ENCODE results near the gene RPS6KL1. TPM values are rescaled to one million over a fixed set of nuclear protein-coding genes. Genes with fewer than 3 reads are reported as not detected.

Gene RPS6KL1
- total and polyA plus RNA-seq, 2 experiments from 2014 or later = 0.23 to 1.4 TPM

- 69 to 72% methylated on average over 17 of the region's 17 CpGs for WGBS, 2 experiments (ENCODE audit: low coverage in 1 of 2, low lambda C conversion rate in 2 of 2, missing lambda C conversion rate in 2 of 2)
- Histone ChIP-seq H3K27ac (no peak overlapping the region), H3K27me3 (replicated peaks; ENCODE audit: insufficient read depth) (no peaks in the 10 kb centered on the region), H3K9me2 (ENCODE audit: insufficient read depth) (no peaks in the 10 kb centered on the region), H3K4me2 (ENCODE audit: unreplicated experiment) (no peak overlapping the region), H3K4me3 (no peak overlapping the region), H3K9ac (no peak overlapping the region), H3K36me3 (ENCODE audit: low read depth) (no peaks in the 10 kb centered on the region), H3K9me3 (ENCODE audit: low read depth) (no peaks in the 10 kb centered on the region), H2AFZ (no peak overlapping the region), H3F3A (ENCODE audit: insufficient read depth) (peaks cover 13% of the 10 kb centered on the region), H3K4me1 (ENCODE audit: insufficient read depth) (peaks cover 17% of the 10 kb centered on the region), H4K20me1 (ENCODE audit: insufficient read depth) (no peaks in the 10 kb centered on the region), H3K79me2 (ENCODE audit: insufficient read depth) (no peaks in the 10 kb centered on the region)
- DNase-seq = peak; percentile 46
- in situ Hi-C loops (cut with MboI) = loop anchor here (25.0 kb wide), 1 partner anchor 342 kb away; the partner anchor contains the start of gene FOS
- TF ChIP-seq EZH2 (IDR thresholded peaks at IDR 0.05; ENCODE audit: insufficient read depth, poor library complexity, severe bottlenecking) (no peak), EZH2phosphoT487 (IDR thresholded peaks at IDR 0.05; ENCODE audit: insufficient read depth, low read depth) (no peak)
These were observed 22.3 kb upstream of the RPS6KL1 start for GRCh38 chr14:74945261-74945851.

- WGBS, 2 experiments (ENCODE audit: low coverage in 1 of 2, low lambda C conversion rate in 2 of 2, missing lambda C conversion rate in 2 of 2) = 83% methylated on average over 10 to 11 of the region's 11 CpGs
- Histone ChIP-seq H3F3A (ENCODE audit: insufficient read depth) (peaks cover 29% of the 10 kb centered on the region), H4K20me1 (ENCODE audit: insufficient read depth) (no peaks in the 10 kb centered on the region), H3K4me1 (ENCODE audit: insufficient read depth) (peaks cover 32% of the 10 kb centered on the region), H2AFZ (no peak overlapping the region), H3K9ac (no peak overlapping the region), H3K36me3 (ENCODE audit: low read depth) (no peaks in the 10 kb centered on the region), H3K4me2 (ENCODE audit: unreplicated experiment) (no peak overlapping the region), H3K27me3 (replicated peaks; ENCODE audit: insufficient read depth) (no peaks in the 10 kb centered on the region), H3K79me2 (ENCODE audit: insufficient read depth) (no peaks in the 10 kb centered on the region), H3K27ac (no peak overlapping the region), H3K4me3 (no peak overlapping the region), H3K9me2 (ENCODE audit: insufficient read depth) (no peaks in the 10 kb centered on the region), H3K9me3 (ENCODE audit: low read depth) (no peaks in the 10 kb centered on the region)
- no peak for DNase-seq
- in situ Hi-C loops (cut with MboI) = loop anchor here (25.0 kb wide), 1 partner anchor 345 kb away; the partner anchor contains the start of gene FOS
- no peak for TF ChIP-seq EZH2phosphoT487 (IDR thresholded peaks at IDR 0.05; ENCODE audit: insufficient read depth, low read depth)
- no peak for TF ChIP-seq EZH2 (IDR thresholded peaks at IDR 0.05; ENCODE audit: insufficient read depth, poor library complexity, severe bottlenecking)
These were observed 19.5 kb upstream of the RPS6KL1 start for GRCh38 chr14:74942608-74943007.

GRCh38 chr14:74942181-74942580 lies 19.1 kb upstream of the RPS6KL1 start:
- peak overlapping the region; percentile 54 for H2AFZ ChIP-seq
- in situ Hi-C loops (cut with MboI) = loop anchor here (25.0 kb wide), 1 partner anchor 345 kb away; the partner anchor contains the start of gene FOS
- H3K36me3 ChIP-seq (ENCODE audit: low read depth) = no peaks in the 10 kb centered on the region
- H3K27ac ChIP-seq = no peak overlapping the region
- TF ChIP-seq EZH2phosphoT487 (IDR thresholded peaks at IDR 0.05; ENCODE audit: insufficient read depth, low read depth) (no peak), EZH2 (IDR thresholded peaks at IDR 0.05; ENCODE audit: insufficient read depth, poor library complexity, severe bottlenecking) (no peak)
- H3K27me3 ChIP-seq (replicated peaks; ENCODE audit: insufficient read depth) = no peaks in the 10 kb centered on the region
- no peaks in the 10 kb centered on the region for H3K9me3 ChIP-seq (ENCODE audit: low read depth)
- H3K4me3 ChIP-seq = no peak overlapping the region
- no peaks in the 10 kb centered on the region for H3K79me2 ChIP-seq (ENCODE audit: insufficient read depth)
- peaks cover 29% of the 10 kb centered on the region for H3F3A ChIP-seq (ENCODE audit: insufficient read depth)
- no peaks in the 10 kb centered on the region for H4K20me1 ChIP-seq (ENCODE audit: insufficient read depth)
- H3K4me2 ChIP-seq (ENCODE audit: unreplicated experiment) = no peak overlapping the region
- H3K9ac ChIP-seq = no peak overlapping the region
- peaks cover 32% of the 10 kb centered on the region for H3K4me1 ChIP-seq (ENCODE audit: insufficient read depth)
- no peaks in the 10 kb centered on the region for H3K9me2 ChIP-seq (ENCODE audit: insufficient read depth)
- DNase-seq = no peak
- WGBS, 2 experiments (ENCODE audit: low coverage in 1 of 2, low lambda C conversion rate in 2 of 2, missing lambda C conversion rate in 2 of 2) = 82 to 92% methylated on average over 11 to 12 of the region's 12 CpGs

DNA sequence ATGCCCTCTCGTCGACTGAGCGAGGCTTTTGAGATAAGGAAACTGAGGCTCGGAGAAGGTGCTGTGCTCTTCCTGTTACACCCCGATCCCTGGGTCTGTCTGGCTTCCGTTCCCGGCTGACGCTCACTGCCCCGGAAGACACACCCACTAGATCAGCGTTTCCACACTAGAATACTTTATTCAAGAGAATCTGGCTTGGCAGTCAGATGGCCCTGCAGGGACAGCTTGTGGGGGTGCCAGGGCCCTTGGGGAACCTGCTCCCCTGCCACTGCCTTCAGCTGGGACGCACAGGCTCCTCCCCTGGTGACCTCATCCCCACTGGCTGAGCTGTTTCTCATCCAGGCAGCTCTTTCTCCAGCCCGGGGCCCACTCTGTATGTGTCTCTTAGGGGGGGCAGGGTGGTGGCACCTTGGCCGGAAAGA lies 18.6 kb upstream of the RPS6KL1 start:
- H3K4me2 ChIP-seq (ENCODE audit: unreplicated experiment) = no peak overlapping the region
- TF ChIP-seq EZH2 (IDR thresholded peaks at IDR 0.05; ENCODE audit: insufficient read depth, poor library complexity, severe bottlenecking) (no peak), EZH2phosphoT487 (IDR thresholded peaks at IDR 0.05; ENCODE audit: insufficient read depth, low read depth) (no peak)
- WGBS, 2 experiments (ENCODE audit: low coverage in 1 of 2, low lambda C conversion rate in 2 of 2, missing lambda C conversion rate in 2 of 2) = 22 to 25% methylated on average over 13 of the region's 13 CpGs
- H3F3A ChIP-seq (ENCODE audit: insufficient read depth) = peaks cover 29% of the 10 kb centered on the region
- DNase-seq = peak; percentile 80
- peak overlapping the region; percentile 54 for H2AFZ ChIP-seq
- in situ Hi-C loops (cut with MboI) = loop anchor here (25.0 kb wide), 1 partner anchor 346 kb away; the partner anchor contains the start of gene FOS
- no peak overlapping the region for H3K9ac ChIP-seq
- no peaks in the 10 kb centered on the region for H3K9me2 ChIP-seq (ENCODE audit: insufficient read depth)
- H3K4me3 ChIP-seq = no peak overlapping the region
- H3K79me2 ChIP-seq (ENCODE audit: insufficient read depth) = no peaks in the 10 kb centered on the region
- peaks cover 32% of the 10 kb centered on the region for H3K4me1 ChIP-seq (ENCODE audit: insufficient read depth)
- no peak overlapping the region for H3K27ac ChIP-seq
- no peaks in the 10 kb centered on the region for H4K20me1 ChIP-seq (ENCODE audit: insufficient read depth)
- no peaks in the 10 kb centered on the region for H3K36me3 ChIP-seq (ENCODE audit: low read depth)
- H3K27me3 ChIP-seq (replicated peaks; ENCODE audit: insufficient read depth) = no peaks in the 10 kb centered on the region
- H3K9me3 ChIP-seq (ENCODE audit: low read depth) = no peaks in the 10 kb centered on the region
